Thoracic aorta (tissue), 2 donors: ENCODE results near the gene COL18A1. TPM values are rescaled to one million over a fixed set of nuclear protein-coding genes. Genes with fewer than 3 reads are reported as not detected.

Experiments
- ATAC-seq: fragments of 150-250 bp; one replicate; pipeline ENCODE4 v1.8.0; 2017; ENCODE audit warnings: low read depth; ENCODE audit not compliant: insufficient number of reproducible peaks, low FRiP score
- DNase-seq: peaks from one replicate; pipeline ENCODE4 v3.0.0-alpha.2; 2020; ENCODE audit warnings: low spot score
- H3K27ac ChIP-seq, 2 donors: fragments of 200-600 bp; sonication (generic); 1 replicate in 1 of 2; 2 replicates in 1 of 2; pipeline ENCODE4 v1.5.1; 2016; ENCODE audit warnings: mild to moderate bottlenecking in 2 of 2, moderate library complexity in 2 of 2
- H3K27me3 ChIP-seq: fragments of 200-600 bp; sonication (generic); replicated peaks from 2 replicates; pipeline ENCODE4 v1.6.0; 2016; ENCODE audit warnings: mild to moderate bottlenecking; ENCODE audit not compliant: insufficient read depth
- H3K36me3 ChIP-seq: fragments of 200-600 bp; sonication (generic); one replicate; pipeline ENCODE4 v1.5.1; 2016
- H3K4me1 ChIP-seq, 2 donors: fragments of 200-600 bp; sonication (generic); 1 replicate in 1 of 2; 2 replicates in 1 of 2; pipeline versions ENCODE4 v1.5.1 to v1.6.0; 2016; ENCODE audit warnings: low read depth in 2 of 2, mild to moderate bottlenecking in 1 of 2; ENCODE audit not compliant: control insufficient read depth in 1 of 2
- H3K4me3 ChIP-seq: fragments of 200-600 bp; sonication (generic); 2 replicates; pipeline ENCODE4 v1.5.1; 2016; ENCODE audit warnings: mild to moderate bottlenecking
- H3K9me3 ChIP-seq: fragments of 200-600 bp; sonication (generic); 2 replicates; pipeline ENCODE4 v1.5.1; 2016
- CTCF ChIP-seq: fragments of 200-600 bp; sonication (generic); IDR thresholded peaks from one replicate; pipeline ENCODE4 v1.5.1; 2019; ENCODE audit warnings: antibody characterized with exemption
- total RNA-seq, 2 donors: library from RNA; depleted of rRNA; stranded (reverse); fragments of >200 nt; gene quantifications; one replicate each; pipeline versions ENCODE4 v1.1.0 to v1.2.3, GENCODE V29; 2016

COL18A1 gene
- total RNA-seq, 2 donors from 2014 or later, result 507 to 811 TPM

- H3K36me3 ChIP-seq, result peaks cover 60% of the 10 kb centered on the region
- ATAC-seq, result no peak
Measured at GRCh38 chr21:45488931-45489721, 84.2 kb downstream of the COL18A1 start.

GRCh38 chr21:45489722-45489982 is 84.7 kb downstream of the COL18A1 start:
- Histone ChIP-seq H3K4me1 (no peaks in the 10 kb centered on the region), H3K27ac (no peak overlapping the region), H3K4me3 (no peak overlapping the region), H3K27me3 (no peaks in the 10 kb centered on the region), H3K9me3 (no peaks in the 10 kb centered on the region), H3K36me3 (peaks cover 60% of the 10 kb centered on the region)
- DNase-seq, result no peak
- TF ChIP-seq CTCF, result no peak
- no peak for ATAC-seq

More at GRCh38 chr21:45488931-45489721, 84.2 kb downstream of the COL18A1 start:
- Histone ChIP-seq H3K27ac (no peak overlapping the region), H3K4me3 (no peak overlapping the region), H3K27me3 (no peaks in the 10 kb centered on the region), H3K9me3 (no peaks in the 10 kb centered on the region), H3K4me1 (no peaks in the 10 kb centered on the region)
- no peak for TF ChIP-seq CTCF
- no peak for DNase-seq

GRCh38 chr21:45490049-45490731 is 85.2 kb downstream of the COL18A1 start:
- Histone ChIP-seq H3K27ac (no peak overlapping the region), H3K27me3 (no peaks in the 10 kb centered on the region), H3K4me3 (no peak overlapping the region), H3K36me3 (peaks cover 65% of the 10 kb centered on the region), H3K4me1 (no peaks in the 10 kb centered on the region), H3K9me3 (no peaks in the 10 kb centered on the region)
- ATAC-seq (no peak), DNase-seq (no peak)
- TF ChIP-seq CTCF, result no peak

GRCh38 chr21:45491056-45491455 is 86.1 kb downstream of the COL18A1 start:
- no peak for TF ChIP-seq CTCF
- Histone ChIP-seq H3K9me3 (no peaks in the 10 kb centered on the region), H3K4me1 (no peaks in the 10 kb centered on the region), H3K36me3 (peaks cover 69% of the 10 kb centered on the region), H3K4me3 (no peak overlapping the region), H3K27ac (no peak overlapping the region), H3K27me3 (no peaks in the 10 kb centered on the region)
- ATAC-seq, result no peak
- DNase-seq, result no peak

- peaks cover 70% of the 10 kb centered on the region for H3K36me3 ChIP-seq
- no peak for TF ChIP-seq CTCF
- DNase-seq (no peak), ATAC-seq (no peak)
- no peak overlapping the region for H3K4me3 ChIP-seq
- H3K27me3 ChIP-seq, result no peaks in the 10 kb centered on the region
- H3K27ac ChIP-seq, result no peak overlapping the region
- H3K9me3 ChIP-seq, result no peaks in the 10 kb centered on the region
- H3K4me1 ChIP-seq, result no peaks in the 10 kb centered on the region
Measured at GRCh38 chr21:45491623-45492022, 86.7 kb downstream of the COL18A1 start.
